H9 (cell line): ENCODE data around the gene NGFR. TPM values are rescaled to one million over a fixed set of nuclear protein-coding genes. Genes with fewer than 3 reads are reported as not detected.

Experiments
- DNase-seq: peaks from one replicate; pipeline ENCODE4 v3.0.0-alpha.2; 2017
- H2AFZ ChIP-seq: one replicate; pipeline ENCODE4 v1.6.1; 2013; ENCODE audit warnings: mild to moderate bottlenecking, low read length, control low read depth, moderate library complexity
- H2AK5ac ChIP-seq: 2 replicates; pipeline ENCODE4 v1.6.1; 2013; ENCODE audit warnings: low read length, control low read depth, mixed read lengths; ENCODE audit not compliant: insufficient read length
- H2BK120ac ChIP-seq: one replicate; pipeline ENCODE4 v1.6.1; 2013; ENCODE audit warnings: low read depth, mild to moderate bottlenecking, low read length, control low read depth, inconsistent platforms; ENCODE audit not compliant: poor library complexity, severe bottlenecking
- H2BK12ac ChIP-seq: 2 replicates; pipeline ENCODE4 v1.6.1; 2013; ENCODE audit warnings: low read length, control low read depth, mixed read lengths, low read depth; ENCODE audit not compliant: insufficient read length
- H2BK15ac ChIP-seq: 2 replicates; pipeline ENCODE4 v1.6.1; 2013; ENCODE audit warnings: low read depth, low read length, control low read depth
- H2BK20ac ChIP-seq: one replicate; pipeline ENCODE4 v1.6.1; 2013; ENCODE audit warnings: low read depth, mild to moderate bottlenecking, low read length, control low read depth, inconsistent platforms; ENCODE audit not compliant: poor library complexity, severe bottlenecking
- H2BK5ac ChIP-seq: 2 replicates; pipeline ENCODE4 v1.6.1; 2013; ENCODE audit warnings: low read length, control low read depth, mixed read lengths; ENCODE audit not compliant: insufficient read length
- H3K14ac ChIP-seq: 2 replicates; pipeline ENCODE4 v1.6.1; 2013; ENCODE audit warnings: low read length, control low read depth; ENCODE audit not compliant: insufficient read depth
- H3K18ac ChIP-seq: 2 replicates; pipeline ENCODE4 v1.6.1; 2013; ENCODE audit warnings: low read depth, mild to moderate bottlenecking, mixed read lengths, low read length, control low read depth; ENCODE audit not compliant: insufficient read length
- H3K23ac ChIP-seq: 2 replicates; pipeline ENCODE4 v1.6.1; 2013; ENCODE audit warnings: low read length, control low read depth, mixed read lengths, low read depth; ENCODE audit not compliant: insufficient read length
- H3K23me2 ChIP-seq: 2 replicates; pipeline ENCODE4 v1.6.1; 2013; ENCODE audit warnings: low read depth, mild to moderate bottlenecking, mixed read lengths, low read length, control low read depth; ENCODE audit not compliant: insufficient read length, poor library complexity, severe bottlenecking
- H3K27ac ChIP-seq: 2 replicates; pipeline ENCODE4 v1.5.1; 2013; ENCODE audit warnings: low read length, control low read depth, mixed read lengths, low read depth; ENCODE audit not compliant: insufficient read length
- H3K27me3 ChIP-seq: 2 replicates; pipeline ENCODE4 v1.6.1; 2013; ENCODE audit warnings: low read length, control low read depth, inconsistent platforms; ENCODE audit not compliant: insufficient read depth
- H3K4ac ChIP-seq: 2 replicates; pipeline ENCODE4 v1.6.1; 2013; ENCODE audit warnings: low read depth, mild to moderate bottlenecking, control low read depth, inconsistent platforms, low read length, moderate library complexity
- H3K4me1 ChIP-seq: 2 replicates; pipeline ENCODE4 v1.6.1; 2013; ENCODE audit warnings: low read length, control low read depth, inconsistent platforms; ENCODE audit not compliant: insufficient read depth
- H3K4me2 ChIP-seq: 2 replicates; pipeline ENCODE4 v1.6.1; 2013; ENCODE audit warnings: low read length, control low read depth, mixed read lengths; ENCODE audit not compliant: insufficient read length, insufficient read depth
- H3K56ac ChIP-seq: 2 replicates; pipeline ENCODE4 v1.6.1; 2013; ENCODE audit warnings: low read depth, mild to moderate bottlenecking, mixed read lengths, low read length, control low read depth; ENCODE audit not compliant: insufficient read length
- H3K79me1 ChIP-seq: 2 replicates; pipeline ENCODE4 v1.6.1; 2013; ENCODE audit warnings: low read depth, mild to moderate bottlenecking, moderate library complexity, low read length, control low read depth, inconsistent platforms; ENCODE audit not compliant: insufficient read depth, poor library complexity, severe bottlenecking
- H3K79me2 ChIP-seq: 2 replicates; pipeline ENCODE4 v1.6.1; 2013; ENCODE audit warnings: low read length, control low read depth, inconsistent platforms; ENCODE audit not compliant: insufficient read depth
- H3K9ac ChIP-seq: 2 replicates; pipeline ENCODE4 v1.6.1; 2013; ENCODE audit warnings: low read length, control low read depth, mixed read lengths; ENCODE audit not compliant: insufficient read length; ENCODE audit errors: extremely low read depth
- H3K9me3 ChIP-seq: one replicate; pipeline ENCODE4 v1.6.1; 2013; ENCODE audit warnings: low read depth, low read length, inconsistent platforms; ENCODE audit not compliant: control insufficient read depth
- H3T11ph ChIP-seq: one replicate; pipeline ENCODE4 v1.6.1; 2013; ENCODE audit warnings: mild to moderate bottlenecking, low read length, control low read depth, inconsistent platforms
- H4K20me1 ChIP-seq: one replicate; pipeline ENCODE4 v1.6.1; 2013; ENCODE audit not compliant: control insufficient read depth, insufficient read length, insufficient read depth
- H4K5ac ChIP-seq: 2 replicates; pipeline ENCODE4 v1.6.1; 2013; ENCODE audit warnings: low read depth, mild to moderate bottlenecking, mixed read lengths, low read length, control low read depth; ENCODE audit not compliant: insufficient read length
- H4K8ac ChIP-seq: replicated peaks from 2 replicates; pipeline ENCODE4 v1.6.1; 2013; ENCODE audit warnings: low read length, control low read depth, mixed read lengths, low read depth; ENCODE audit not compliant: insufficient read length
- H4K91ac ChIP-seq: 2 replicates; pipeline ENCODE4 v1.6.1; 2013; ENCODE audit warnings: low read depth, mild to moderate bottlenecking, moderate library complexity, mixed read lengths, low read length, control low read depth; ENCODE audit not compliant: insufficient read length
- H3K27ac Mint-ChIP-seq, 3 experiments: 2 replicates in 2 of 3; 3 replicates in 1 of 3; pipeline ENCODE4 v1.8.0; 2020 to 2021; ENCODE audit warnings: mixed read lengths in 3 of 3, mild to moderate bottlenecking in 1 of 3, moderate library complexity in 1 of 3
- H3K27me3 Mint-ChIP-seq: 2 replicates; pipeline ENCODE4 v1.8.0; 2021; ENCODE audit warnings: low read depth, mild to moderate bottlenecking, moderate library complexity, mixed read lengths
- H3K36me3 Mint-ChIP-seq, 3 experiments: 2 replicates in 2 of 3; 3 replicates in 1 of 3; pipeline ENCODE4 v1.8.0; 2020 to 2021; ENCODE audit warnings: low read depth in 3 of 3, mixed read lengths in 3 of 3; ENCODE audit not compliant: insufficient read depth in 1 of 3
- H3K4me1 Mint-ChIP-seq, 2 experiments: 2 replicates each; pipeline ENCODE4 v1.8.0; 2020; ENCODE audit warnings: mixed read lengths in 2 of 2
- H3K4me3 Mint-ChIP-seq, 2 experiments: 2 replicates in 1 of 2; 3 replicates in 1 of 2; pipeline ENCODE4 v1.8.0; 2020 to 2021; ENCODE audit warnings: mild to moderate bottlenecking in 2 of 2, mixed read lengths in 2 of 2, moderate library complexity in 1 of 2
- H3K9me3 Mint-ChIP-seq, 2 experiments: 2 replicates in 1 of 2; 3 replicates in 1 of 2; pipeline ENCODE4 v1.8.0; 2020; ENCODE audit warnings: mild to moderate bottlenecking in 2 of 2, mixed read lengths in 2 of 2, moderate library complexity in 1 of 2
- CTCF ChIP-seq: fragments of 200-600 bp; sonication (generic); conservative IDR thresholded peaks from 3 replicates; pipeline ENCODE4 v1.8.0; 2021; ENCODE audit warnings: antibody characterized with exemption, mild to moderate bottlenecking
- WGBS: extraction: QIAGEN DNeasy Blood & Tissue Kit; methylation state at CpG from one replicate; pipeline ENCODE4 v1.1.7; 2013; ENCODE audit warnings: missing lambda C conversion rate, low lambda C conversion rate, mixed read lengths; ENCODE audit not compliant: insufficient read length; ENCODE audit errors: extremely low coverage; 5-methylcytosine and 5-hydroxymethylcytosine counted together
- total RNA-seq: library from RNA; stranded (reverse); gene quantifications from 2 replicates; pipeline ENCODE4 v1.2.1, GENCODE V29; 2021

The NGFR gene
- total RNA-seq, 1 experiment from 2014 or later = 9.6 TPM

- H4K5ac ChIP-seq = no peak overlapping the region
- no peak overlapping the region for H3K4ac ChIP-seq
- no peak overlapping the region for H2BK120ac ChIP-seq
- H3K4me3 Mint-ChIP-seq = no peak overlapping the region
- no peak overlapping the region for H3T11ph ChIP-seq
- H3K23ac ChIP-seq = no peak overlapping the region
- H3K18ac ChIP-seq = no peak overlapping the region
- no peaks in the 10 kb centered on the region; the same call in 1 of the 2 replicates for H3K79me2 ChIP-seq
- H4K8ac ChIP-seq = no peak overlapping the region
- H2AFZ ChIP-seq = no peak overlapping the region
- no peaks in the 10 kb centered on the region for H4K20me1 ChIP-seq
- no peaks in the 10 kb centered on the region; a peak in 1 of 5 replicates for H3K9me3 Mint-ChIP-seq
- peak; percentile 3 for DNase-seq
- no peak overlapping the region for H2BK20ac ChIP-seq
- H3K4me2 ChIP-seq = no peak overlapping the region
- no peak overlapping the region for H2BK5ac ChIP-seq
- no peak overlapping the region for H2AK5ac ChIP-seq
- H3K27me3 ChIP-seq = no peaks in the 10 kb centered on the region
- H3K27ac ChIP-seq = no peak overlapping the region
- WGBS = no CpG with 5 or more reads among the region's 1 CpG
- H2BK15ac ChIP-seq = no peak overlapping the region
- H3K14ac ChIP-seq = no peak overlapping the region
- TF ChIP-seq CTCF = no peak
- no peaks in the 10 kb centered on the region for H3K36me3 Mint-ChIP-seq
- no peaks in the 10 kb centered on the region for H3K23me2 ChIP-seq
- H3K27me3 Mint-ChIP-seq = no peaks in the 10 kb centered on the region; the same call in 1 of the 2 replicates
- no peaks in the 10 kb centered on the region for H3K9me3 ChIP-seq
- H3K4me1 ChIP-seq = no peaks in the 10 kb centered on the region
- H4K91ac ChIP-seq = no peak overlapping the region
- no peak overlapping the region for H2BK12ac ChIP-seq
- peaks cover 0 to 11% of the 10 kb centered on the region in 2 experiments; a peak in 2 of 4 replicates for H3K4me1 Mint-ChIP-seq
- no peak overlapping the region for H3K56ac ChIP-seq
- no peaks in the 10 kb centered on the region for H3K79me1 ChIP-seq
- H3K9ac ChIP-seq = no peak overlapping the region
- no peak overlapping the region for H3K27ac Mint-ChIP-seq
Observed at GRCh38 chr17:49530118-49530517, 35.0 kb downstream of the NGFR start.
